ENCODE results near the gene KCNN1. TPM values are rescaled to one million over a fixed set of nuclear protein-coding genes. Genes with fewer than 3 reads are reported as not detected.
"Not testable (repeated sequence)": the region's sequence is repeated elsewhere in the genome, so short reads cannot be mapped to it uniquely, and the experiment has no call there.

KCNN1 gene
- total and polyA plus RNA-seq, 2 of the 13 experiments (the other 11 are each of a cell fraction or from before 2014, with no cell fraction given) = 0.04 TPM; not detected in 1

DNA sequence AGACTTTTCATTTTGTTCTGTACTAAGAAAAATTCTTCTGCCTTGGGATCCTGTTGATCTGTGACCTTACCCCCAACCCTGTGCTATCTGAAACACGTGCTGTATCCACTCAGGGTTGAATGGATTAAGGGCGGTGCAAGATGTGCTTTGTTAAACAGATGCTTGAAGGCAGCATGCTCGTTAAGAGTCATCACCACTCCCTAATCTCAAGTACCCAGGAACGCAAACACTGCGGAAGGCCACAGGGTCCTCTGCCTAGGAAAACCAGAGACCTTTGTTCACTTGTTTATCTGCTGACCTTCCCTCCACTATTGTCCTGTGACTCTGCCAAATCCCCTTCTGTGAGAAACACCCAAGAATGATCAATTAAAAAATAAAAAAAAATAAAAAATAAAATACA is 47.8 kb upstream of the KCNN1 start:
- H3K9me3 ChIP-seq (ENCODE audit: low read length); H3K36me3 ChIP-seq (replicated peaks in 1 of 2; ENCODE audit: control insufficient read depth in 1 of 2, insufficient read depth in 2 of 2, low read length in 2 of 2); in situ Hi-C loops (cut with HindIII; ENCODE audit: extremely low pct_ligation_motif_present, low pct_unique_long_range_greater_than_20kb); H3K4me2 ChIP-seq (ENCODE audit: low read depth, low read length); DNase-seq (ENCODE audit: low spot score); H3K4me3 ChIP-seq (replicated peaks in 1 of 3; ENCODE audit: insufficient read depth in 1 of 3, low read depth in 2 of 3, low read length in 3 of 3); BruUV-seq (replicated peaks); H3K27ac ChIP-seq (ENCODE audit: extremely low read length, insufficient read depth, low read length); FAIRE-seq; H2AFZ ChIP-seq (ENCODE audit: low read length); H3K27me3 ChIP-seq (ENCODE audit: control insufficient read depth in 1 of 2, insufficient read depth in 2 of 2, low read length in 2 of 2); ATAC-seq; H4K20me1 ChIP-seq (ENCODE audit: insufficient read depth, low read length); H3K9ac ChIP-seq (ENCODE audit: insufficient read depth, low read depth, low read length); H3K79me2 ChIP-seq (ENCODE audit: insufficient read depth, low read length); intact Hi-C loops (cut with micrococcal nuclease; ENCODE audit: unreplicated experiment); POLR2A ChIA-PET; CTCF ChIA-PET (ENCODE audit: low intra/inter-chr PET ratio, low total read pairs); TF ChIP-seq SOX13 (IDR thresholded peaks at IDR 0.05): not testable (repeated sequence)
- TF ChIP-seq SOX13 (CRISPR knock-in tag; conservative IDR thresholded peaks at IDR 0.05 in 1 of 2, IDR thresholded peaks at IDR 0.05 in 1 of 2) = peak in 1 of 2 experiments; percentile 51; a peak in 2 of 4 replicates
- peaks cover 13% of the 10 kb centered on the region for H3K4me1 ChIP-seq (ENCODE audit: insufficient read depth, low read length)
- 6% methylated on average over 3 of the region's 5 CpGs for whole genome bisulfite sequencing (ENCODE audit: low lambda C conversion rate)

DNA sequence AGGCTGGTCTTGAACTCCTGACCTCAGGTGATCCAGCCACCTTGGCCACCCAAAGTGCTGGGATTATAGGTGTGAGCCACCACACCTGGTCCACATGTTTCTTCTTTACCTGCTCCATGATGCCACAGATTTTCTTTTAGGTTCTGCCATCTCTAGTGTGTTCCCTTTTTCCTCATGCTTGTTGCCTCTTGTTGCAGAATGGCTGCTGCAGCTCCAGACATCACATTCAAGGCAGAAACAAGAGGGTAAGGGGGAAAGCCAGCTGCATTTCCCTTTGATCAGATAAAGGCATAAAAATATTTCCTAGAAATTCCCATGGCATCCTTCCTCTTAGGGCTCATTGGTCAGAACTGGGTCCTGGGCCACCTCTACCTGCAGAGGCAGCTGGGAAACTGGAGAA is 46.4 kb upstream of the KCNN1 start:
- Histone ChIP-seq H3K9me3 (ENCODE audit: low read length) (no peaks in the 10 kb centered on the region), H4K20me1 (ENCODE audit: insufficient read depth, low read length) (no peaks in the 10 kb centered on the region), H3K4me2 (ENCODE audit: low read depth, low read length) (no peak overlapping the region), H2AFZ (ENCODE audit: low read length) (no peak overlapping the region), H3K9ac (ENCODE audit: insufficient read depth, low read depth, low read length) (no peak overlapping the region), H3K4me1 (ENCODE audit: insufficient read depth, low read length) (peaks cover 13% of the 10 kb centered on the region), H3K4me3 (replicated peaks in 1 of 3; ENCODE audit: insufficient read depth in 1 of 3, low read depth in 2 of 3, low read length in 3 of 3) (no peak overlapping the region), H3K36me3 (replicated peaks in 1 of 2; ENCODE audit: control insufficient read depth in 1 of 2, insufficient read depth in 2 of 2, low read length in 2 of 2) (no peaks in the 10 kb centered on the region), H3K27ac (ENCODE audit: extremely low read length, insufficient read depth, low read length) (no peak overlapping the region), H3K27me3 (ENCODE audit: control insufficient read depth in 1 of 2, insufficient read depth in 2 of 2, low read length in 2 of 2) (no peaks in the 10 kb centered on the region), H3K79me2 (ENCODE audit: insufficient read depth, low read length) (no peaks in the 10 kb centered on the region)
- BruUV-seq (replicated peaks) = no TSS peak
- ATAC-seq (no peak), DNase-seq (ENCODE audit: low spot score) (no peak), FAIRE-seq (no peak)
- ChIA-PET POLR2A (no interaction called here), CTCF (ENCODE audit: low intra/inter-chr PET ratio, low total read pairs) (no interaction called here)
- in situ Hi-C loops (cut with HindIII; ENCODE audit: extremely low pct_ligation_motif_present, low pct_unique_long_range_greater_than_20kb) = no loop called here
- no peak for TF ChIP-seq ZNF776 (CRISPR knock-in tag; IDR thresholded peaks at IDR 0.05)
- TF ChIP-seq RCOR2 (CRISPR knock-in tag; IDR thresholded peaks at IDR 0.05) = no peak
- no peak for TF ChIP-seq AKAP8 (CRISPR knock-in tag; IDR thresholded peaks at IDR 0.05)
- TF ChIP-seq, protein P1, sequence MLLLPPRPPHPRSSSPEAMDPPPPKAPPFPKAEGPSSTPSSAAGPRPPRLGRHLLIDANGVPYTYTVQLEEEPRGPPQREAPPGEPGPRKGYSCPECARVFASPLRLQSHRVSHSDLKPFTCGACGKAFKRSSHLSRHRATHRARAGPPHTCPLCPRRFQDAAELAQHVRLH (CRISPR knock-in tag; IDR thresholded peaks at IDR 0.05; ENCODE audit: borderline replicate concordance, low read depth) = no peak
- TF ChIP-seq, protein P2, sequence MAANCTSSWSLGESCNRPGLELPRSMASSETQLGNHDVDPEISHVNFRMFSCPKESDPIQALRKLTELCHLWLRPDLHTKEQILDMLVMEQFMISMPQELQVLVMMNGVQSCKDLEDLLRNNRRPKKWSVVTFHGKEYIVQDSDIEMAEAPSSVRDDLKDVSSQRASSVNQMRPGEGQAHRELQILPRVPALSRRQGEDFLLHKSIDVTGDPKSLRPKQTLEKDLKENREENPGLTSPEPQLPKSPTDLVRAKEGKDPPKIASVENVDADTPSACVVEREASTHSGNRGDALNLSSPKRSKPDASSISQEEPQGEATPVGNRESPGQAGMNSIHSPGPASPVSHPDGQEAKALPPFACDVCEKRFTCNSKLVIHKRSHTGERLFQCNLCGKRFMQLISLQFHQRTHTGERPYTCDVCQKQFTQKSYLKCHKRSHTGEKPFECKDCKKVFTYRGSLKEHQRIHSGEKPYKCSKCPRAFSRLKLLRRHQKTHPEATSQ (CRISPR knock-in tag; IDR thresholded peaks at IDR 0.05; ENCODE audit: borderline replicate concordance) = no peak
- TF ChIP-seq ESRRA (CRISPR knock-in tag; IDR thresholded peaks at IDR 0.05; ENCODE audit: low read depth) = no peak
- TF ChIP-seq ZNF136 (CRISPR knock-in tag; IDR thresholded peaks at IDR 0.05; ENCODE audit: low read depth) = no peak
- no peak for TF ChIP-seq ZNF720 (CRISPR knock-in tag; IDR thresholded peaks at IDR 0.05)
- no peak for TF ChIP-seq ZNF891 (CRISPR knock-in tag; IDR thresholded peaks at IDR 0.05)
- TF ChIP-seq FLYWCH1 (CRISPR knock-in tag; IDR thresholded peaks at IDR 0.05) = no peak
- TF ChIP-seq ZNF282 (IDR thresholded peaks at IDR 0.05; ENCODE audit: partially characterized antibody) = no peak
- intact Hi-C loops (cut with micrococcal nuclease; ENCODE audit: unreplicated experiment) = no loop called here
